AML-193 (cell line): ENCODE results near the gene SCN1B.

ENCODE experiments used
- DNase-seq, 2 experiments: peaks; one replicate each; lab custom pipeline; 2025; lab: John Stamatoyannopoulos, UW

The SCN1B gene

GRCh38 chr19:35053667-35054293 is 23.5 kb downstream of the SCN1B start:
- no peak for DNase-seq

- DNase-seq: no peak
Measured at GRCh38 chr19:35054626-35055025, 24.4 kb downstream of the SCN1B start.

- no peak for DNase-seq
Measured at GRCh38 chr19:35055715-35056179, 25.5 kb downstream of the SCN1B start.

GRCh38 chr19:35056513-35057063 is 26.3 kb downstream of the SCN1B start:
- no peak for DNase-seq

- no peak for DNase-seq
Measured at GRCh38 chr19:35058370-35058769, 28.1 kb downstream of the SCN1B start.

GRCh38 chr19:35059006-35059798 is 28.9 kb downstream of the SCN1B start:
- no peak for DNase-seq

GRCh38 chr19:35059799-35060091 is 29.5 kb downstream of the SCN1B start:
- no peak for DNase-seq

GRCh38 chr19:35060160-35060855 is 30.0 kb downstream of the SCN1B start:
- DNase-seq: no peak

GRCh38 chr19:35061583-35062373 is 31.5 kb downstream of the SCN1B start:
- no peak for DNase-seq

GRCh38 chr19:35062942-35063341 is 32.7 kb downstream of the SCN1B start:
- DNase-seq: no peak

- no peak for DNase-seq
Measured at GRCh38 chr19:35063940-35064818, 33.9 kb downstream of the SCN1B start.

GRCh38 chr19:35065574-35065973 is 35.3 kb downstream of the SCN1B start:
- DNase-seq: no peak

GRCh38 chr19:35066121-35066520 is 35.9 kb downstream of the SCN1B start:
- no peak for DNase-seq

GRCh38 chr19:35066691-35067563 is 36.7 kb downstream of the SCN1B start:
- DNase-seq: peak; percentile 45 to 58

GRCh38 chr19:35068941-35069634 is 38.8 kb downstream of the SCN1B start:
- DNase-seq: no peak

GRCh38 chr19:35069696-35070095 is 39.4 kb downstream of the SCN1B start:
- DNase-seq: no peak

- DNase-seq: no peak
Measured at GRCh38 chr19:35070471-35070870, 40.2 kb downstream of the SCN1B start.

GRCh38 chr19:35073516-35073915 is 43.2 kb downstream of the SCN1B start:
- DNase-seq: no peak

- DNase-seq: no peak
Measured at GRCh38 chr19:35073941-35074340, 43.7 kb downstream of the SCN1B start.
